Neural progenitor cell (in vitro differentiated cells): ENCODE measurements around the gene GADD45B. TPM values are rescaled to one million over a fixed set of nuclear protein-coding genes. Genes with fewer than 3 reads are reported as not detected.

ENCODE experiments used
- DNase-seq: peaks from one replicate; pipeline ENCODE4 v3.0.0-alpha.2; 2016; ENCODE audit warnings: low spot score
- H2AFZ ChIP-seq: fragments of 200-600 bp; sonication (generic); replicated peaks from 2 replicates; pipeline ENCODE4 v1.6.1; 2016; ENCODE audit warnings: antibody characterized with exemption
- H3F3A ChIP-seq: fragments of 200-600 bp; sonication (generic); 2 replicates; pipeline ENCODE4 v1.6.1; 2016; ENCODE audit warnings: antibody characterized with exemption, low read depth
- H3K27ac ChIP-seq: fragments of 200-600 bp; sonication (generic); 2 replicates; pipeline ENCODE4 v1.5.1; 2016; ENCODE audit warnings: mild to moderate bottlenecking
- H3K27me3 ChIP-seq: fragments of 200-600 bp; sonication (generic); 2 replicates; pipeline ENCODE4 v1.6.1; 2016; ENCODE audit warnings: mild to moderate bottlenecking, moderate library complexity
- H3K36me3 ChIP-seq: fragments of 200-600 bp; sonication (generic); 2 replicates; pipeline ENCODE4 v1.5.1; 2016
- H3K4me1 ChIP-seq: fragments of 200-600 bp; sonication (generic); 2 replicates; pipeline ENCODE4 v1.6.1; 2016; ENCODE audit warnings: mixed run types
- H3K4me2 ChIP-seq: fragments of 200-600 bp; sonication (generic); 2 replicates; pipeline ENCODE4 v1.6.1; 2016
- H3K4me3 ChIP-seq: fragments of 200-600 bp; sonication (generic); 2 replicates; pipeline ENCODE4 v1.5.1; 2016
- H3K79me2 ChIP-seq: fragments of 200-600 bp; sonication (generic); 2 replicates; pipeline ENCODE4 v1.6.1; 2016; ENCODE audit warnings: low read depth
- H3K9ac ChIP-seq: fragments of 200-600 bp; sonication (generic); 2 replicates; pipeline ENCODE4 v1.6.1; 2016
- H3K9me3 ChIP-seq: fragments of 200-600 bp; sonication (generic); 2 replicates; pipeline ENCODE4 v1.5.1; 2016; ENCODE audit warnings: low read depth
- H4K20me1 ChIP-seq: fragments of 200-600 bp; sonication (generic); 2 replicates; pipeline ENCODE4 v1.6.1; 2016; ENCODE audit warnings: low read depth
- H3K27ac Mint-ChIP-seq: 3 replicates; pipeline ENCODE4 v1.8.0; 2021; ENCODE audit warnings: mixed read lengths
- H3K27me3 Mint-ChIP-seq: 2 replicates; pipeline ENCODE4 v1.8.0; 2022; ENCODE audit warnings: low read depth, mild to moderate bottlenecking, inconsistent platforms, moderate library complexity, mixed read lengths; ENCODE audit not compliant: insufficient read depth
- H3K36me3 Mint-ChIP-seq: 3 replicates; pipeline ENCODE4 v1.8.0; 2021; ENCODE audit warnings: mixed read lengths
- H3K4me1 Mint-ChIP-seq: 3 replicates; pipeline ENCODE4 v1.8.0; 2021; ENCODE audit warnings: mixed read lengths
- H3K4me3 Mint-ChIP-seq: 3 replicates; pipeline ENCODE4 v1.8.0; 2021; ENCODE audit warnings: mild to moderate bottlenecking, moderate library complexity, mixed read lengths
- H3K9me3 Mint-ChIP-seq: 3 replicates; pipeline ENCODE4 v1.8.0; 2020; ENCODE audit warnings: mixed read lengths
- EZH2 ChIP-seq: fragments of 200-600 bp; sonication (generic); IDR thresholded peaks from 2 replicates; pipeline ENCODE4 v1.6.1; 2017; ENCODE audit warnings: antibody characterized with exemption, mild to moderate bottlenecking, moderate library complexity
- EZH2phosphoT487 ChIP-seq: fragments of 200-600 bp; sonication (generic); IDR thresholded peaks from 2 replicates; pipeline ENCODE4 v1.6.1; 2017; ENCODE audit warnings: antibody characterized with exemption
- total RNA-seq: library from RNA; depleted of rRNA; stranded (reverse); fragments of >200 nt; gene quantifications from 2 replicates; pipeline ENCODE4 v1.2.3, GENCODE V29; 2015; ENCODE audit warnings: low replicate concordance
- TF ChIP-seq, protein P1 (sequence below): fragments of 200-600 bp; sonication (generic); IDR thresholded peaks from 2 replicates; pipeline ENCODE4 v1.5.1; 2017; ENCODE audit warnings: antibody characterized with exemption, mild to moderate bottlenecking

The GADD45B gene
- total RNA-seq, 1 donor from 2014 or later, result 6.2 TPM

DNA sequence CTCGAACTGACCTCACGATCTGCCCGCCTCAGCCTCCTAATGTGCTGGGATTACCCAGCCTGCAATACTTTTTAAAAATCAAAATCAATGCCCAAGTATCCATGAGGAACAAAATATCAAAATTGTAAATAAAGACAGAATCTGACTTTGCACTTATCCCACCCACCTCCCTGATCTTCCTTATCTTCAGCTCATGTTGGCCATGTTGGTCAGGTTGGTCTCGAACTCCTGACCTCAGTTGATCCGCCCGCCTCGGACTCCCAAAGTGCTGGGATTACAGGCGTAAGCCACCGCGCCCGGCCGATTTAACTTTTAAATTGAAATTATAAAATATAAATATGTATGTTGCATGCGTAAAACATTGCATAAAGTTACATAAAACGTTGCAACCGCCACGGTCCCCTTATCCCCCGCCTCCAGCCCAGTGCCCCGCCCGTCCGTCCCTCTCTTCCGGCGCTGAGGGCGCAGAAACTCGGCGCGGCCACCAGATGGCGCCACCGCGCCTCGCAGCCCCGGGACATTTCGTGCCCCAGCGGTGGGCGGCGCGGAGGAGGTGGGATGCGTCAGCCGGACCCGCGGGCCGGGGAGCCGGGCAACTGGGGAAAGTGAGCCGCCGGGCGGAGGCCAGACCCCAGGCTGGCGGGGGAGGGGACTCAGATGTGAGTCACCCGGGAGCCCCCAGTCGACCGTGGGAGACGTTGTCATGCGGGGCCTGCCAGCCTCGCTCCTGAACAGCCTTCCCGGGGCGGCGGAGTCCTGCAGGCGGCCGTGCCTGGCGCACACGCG, 1.5 kb upstream of the GADD45B start:
- Mint-ChIP-seq H3K27ac (no peak overlapping the region), H3K4me3 (peak overlapping the region; percentile 75), H3K9me3 (no peaks in the 10 kb centered on the region), H3K4me1 (peaks cover 26% of the 10 kb centered on the region), H3K36me3 (no peaks in the 10 kb centered on the region), H3K27me3 (peaks cover 28% of the 10 kb centered on the region)
- Histone ChIP-seq H3K27me3 (peaks cover 49% of the 10 kb centered on the region), H2AFZ (no peak overlapping the region), H3F3A (peaks cover 21% of the 10 kb centered on the region), H3K79me2 (no peaks in the 10 kb centered on the region), H3K4me1 (peaks cover 26% of the 10 kb centered on the region), H3K4me3 (peak overlapping the region; percentile 55), H3K36me3 (no peaks in the 10 kb centered on the region), H3K9me3 (no peaks in the 10 kb centered on the region), H3K4me2 (peak overlapping the region; percentile 87), H4K20me1 (peaks cover 35% of the 10 kb centered on the region), H3K9ac (no peak overlapping the region), H3K27ac (no peak overlapping the region)
- no peak for TF ChIP-seq EZH2phosphoT487
- TF ChIP-seq EZH2, result no peak
- TF ChIP-seq, protein P1, sequence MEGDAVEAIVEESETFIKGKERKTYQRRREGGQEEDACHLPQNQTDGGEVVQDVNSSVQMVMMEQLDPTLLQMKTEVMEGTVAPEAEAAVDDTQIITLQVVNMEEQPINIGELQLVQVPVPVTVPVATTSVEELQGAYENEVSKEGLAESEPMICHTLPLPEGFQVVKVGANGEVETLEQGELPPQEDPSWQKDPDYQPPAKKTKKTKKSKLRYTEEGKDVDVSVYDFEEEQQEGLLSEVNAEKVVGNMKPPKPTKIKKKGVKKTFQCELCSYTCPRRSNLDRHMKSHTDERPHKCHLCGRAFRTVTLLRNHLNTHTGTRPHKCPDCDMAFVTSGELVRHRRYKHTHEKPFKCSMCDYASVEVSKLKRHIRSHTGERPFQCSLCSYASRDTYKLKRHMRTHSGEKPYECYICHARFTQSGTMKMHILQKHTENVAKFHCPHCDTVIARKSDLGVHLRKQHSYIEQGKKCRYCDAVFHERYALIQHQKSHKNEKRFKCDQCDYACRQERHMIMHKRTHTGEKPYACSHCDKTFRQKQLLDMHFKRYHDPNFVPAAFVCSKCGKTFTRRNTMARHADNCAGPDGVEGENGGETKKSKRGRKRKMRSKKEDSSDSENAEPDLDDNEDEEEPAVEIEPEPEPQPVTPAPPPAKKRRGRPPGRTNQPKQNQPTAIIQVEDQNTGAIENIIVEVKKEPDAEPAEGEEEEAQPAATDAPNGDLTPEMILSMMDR, result peak; percentile 98
- DNase-seq, result peak; percentile 95

DNA sequence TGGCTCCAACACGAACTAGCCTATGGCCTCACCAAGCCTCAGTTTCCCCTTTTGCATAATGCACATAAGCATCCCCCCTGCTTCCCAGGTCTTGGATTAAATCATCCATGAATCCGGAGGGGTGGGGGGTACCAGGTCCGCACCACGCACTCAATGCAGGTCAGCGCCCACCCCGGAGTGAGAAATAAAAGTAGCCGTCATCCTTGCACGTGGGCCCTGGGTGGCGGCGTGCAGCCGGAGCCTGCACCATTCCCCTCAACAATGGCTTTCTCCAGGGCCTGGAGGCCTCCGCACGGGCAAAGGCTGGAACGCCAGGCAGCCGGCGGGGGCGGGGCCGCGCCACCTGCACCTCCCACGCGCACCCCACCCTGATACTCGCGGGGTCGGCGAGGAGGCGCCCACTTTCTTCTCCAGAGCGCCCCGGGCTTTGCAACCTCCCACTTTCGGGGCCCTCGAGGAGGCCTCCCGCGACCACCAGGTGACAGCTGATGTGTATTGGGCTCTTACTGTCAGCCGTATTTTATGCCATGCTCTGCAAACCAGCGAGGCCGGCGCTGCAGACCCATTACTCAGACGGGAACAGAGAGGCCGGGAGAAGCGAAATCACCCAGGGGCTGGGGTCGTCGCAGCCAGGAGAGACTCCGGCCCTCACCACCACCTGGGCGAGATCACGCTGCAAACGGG, 767 bp upstream of the GADD45B start:
- H3K4me3 Mint-ChIP-seq, result peak overlapping the region; percentile 79
- H3F3A ChIP-seq, result peaks cover 21% of the 10 kb centered on the region
- H3K27ac ChIP-seq, result no peak overlapping the region
- no peaks in the 10 kb centered on the region for H3K79me2 ChIP-seq
- peaks cover 56% of the 10 kb centered on the region for H3K27me3 ChIP-seq
- H3K4me2 ChIP-seq, result peak overlapping the region; percentile 87
- peak; percentile 65 for DNase-seq
- H2AFZ ChIP-seq, result no peak overlapping the region
- H3K27me3 Mint-ChIP-seq, result peaks cover 36% of the 10 kb centered on the region
- TF ChIP-seq EZH2 (no peak), EZH2phosphoT487 (peak; percentile 32)
- TF ChIP-seq, protein P1, result no peak
- H3K9ac ChIP-seq, result no peak overlapping the region
- peak overlapping the region; percentile 55 for H3K4me3 ChIP-seq
- H3K36me3 Mint-ChIP-seq, result no peaks in the 10 kb centered on the region
- no peaks in the 10 kb centered on the region for H3K36me3 ChIP-seq
- peaks cover 22% of the 10 kb centered on the region for H3K4me1 Mint-ChIP-seq
- peaks cover 26% of the 10 kb centered on the region for H3K4me1 ChIP-seq
- H3K9me3 Mint-ChIP-seq, result no peaks in the 10 kb centered on the region
- H3K27ac Mint-ChIP-seq, result no peak overlapping the region
- H4K20me1 ChIP-seq, result peaks cover 35% of the 10 kb centered on the region
- no peaks in the 10 kb centered on the region for H3K9me3 ChIP-seq

DNA sequence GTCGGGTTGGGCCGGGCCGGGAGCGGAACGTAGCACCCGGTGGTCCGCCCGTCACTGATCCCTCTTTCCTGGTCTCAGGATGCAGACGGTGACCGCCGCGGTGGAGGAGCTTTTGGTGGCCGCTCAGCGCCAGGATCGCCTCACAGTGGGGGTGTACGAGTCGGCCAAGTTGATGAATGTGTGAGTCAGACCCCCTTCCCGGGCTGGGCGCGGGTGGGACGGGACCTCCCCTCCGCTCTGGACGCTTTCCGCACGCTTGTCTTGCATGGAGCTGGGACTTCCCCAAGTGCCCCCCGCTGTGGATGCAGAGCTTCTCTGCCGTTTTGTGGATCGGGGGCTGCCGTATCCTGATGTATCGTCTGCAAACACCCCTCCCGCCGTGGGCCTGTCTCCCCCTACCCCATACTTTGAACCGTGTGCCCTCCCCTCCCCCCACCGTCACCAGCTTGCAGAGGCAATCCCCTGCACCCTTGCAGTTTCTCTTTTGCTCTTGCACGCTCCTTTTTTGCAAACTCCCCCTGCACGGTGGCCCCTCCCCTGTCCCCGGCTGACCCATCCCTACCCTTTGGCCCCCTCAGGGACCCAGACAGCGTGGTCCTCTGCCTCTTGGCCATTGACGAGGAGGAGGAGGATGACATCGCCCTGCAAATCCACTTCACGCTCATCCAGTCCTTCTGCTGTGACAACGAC, 669 bp downstream of the GADD45B start:
- no peaks in the 10 kb centered on the region for H3K79me2 ChIP-seq
- H3K36me3 ChIP-seq, result no peaks in the 10 kb centered on the region
- H3K9me3 ChIP-seq, result no peaks in the 10 kb centered on the region
- peak overlapping the region; percentile 55 for H3K4me3 ChIP-seq
- no peak overlapping the region for H2AFZ ChIP-seq
- Mint-ChIP-seq H3K4me3 (peak overlapping the region; percentile 94), H3K4me1 (peaks cover 22% of the 10 kb centered on the region), H3K27me3 (peaks cover 43% of the 10 kb centered on the region), H3K9me3 (no peaks in the 10 kb centered on the region), H3K27ac (no peak overlapping the region), H3K36me3 (no peaks in the 10 kb centered on the region)
- peaks cover 62% of the 10 kb centered on the region for H3K27me3 ChIP-seq
- H4K20me1 ChIP-seq, result peaks cover 35% of the 10 kb centered on the region
- TF ChIP-seq EZH2 (peak; percentile 93), EZH2phosphoT487 (no peak)
- TF ChIP-seq, protein P1, result no peak
- no peak overlapping the region for H3K27ac ChIP-seq
- peak; percentile 73 for DNase-seq
- H3K4me1 ChIP-seq, result peaks cover 26% of the 10 kb centered on the region
- H3F3A ChIP-seq, result peaks cover 21% of the 10 kb centered on the region
- H3K9ac ChIP-seq, result no peak overlapping the region
- H3K4me2 ChIP-seq, result peak overlapping the region; percentile 87
